Transverse colon (tissue), 4 donors: ENCODE results near the gene NR1D1. TPM values are rescaled to one million over a fixed set of nuclear protein-coding genes. Genes with fewer than 3 reads are reported as not detected.

Experiments
- DNase-seq: peaks from one replicate; pipeline ENCODE4 v3.0.0-alpha.2; 2019
- H3K27ac ChIP-seq, 4 donors: fragments of 200-600 bp; sonication (generic); 2 replicates each; pipeline ENCODE4 v1.5.1; 2016 to 2018; ENCODE audit warnings: inconsistent platforms in 4 of 4
- H3K27me3 ChIP-seq: fragments of 200-600 bp; sonication (generic); 2 replicates; pipeline ENCODE4 v1.5.1; 2017; ENCODE audit warnings: inconsistent platforms
- H3K36me3 ChIP-seq, 4 donors: fragments of 200-600 bp; sonication (generic); 2 replicates each; pipeline ENCODE4 v1.5.1; 2017 to 2019; ENCODE audit warnings: inconsistent platforms in 4 of 4
- H3K4me1 ChIP-seq, 4 donors: fragments of 200-600 bp; sonication (generic); 2 replicates each; pipeline ENCODE4 v1.5.1; 2017 to 2020; ENCODE audit warnings: inconsistent platforms in 4 of 4
- H3K4me3 ChIP-seq, 4 donors: fragments of 200-600 bp; sonication (generic); 1 replicate in 1 of 4; 2 replicates in 3 of 4; pipeline versions ENCODE4 v1.5.1 to v1.6.1; 2017 to 2019; ENCODE audit warnings: inconsistent platforms in 4 of 4
- H3K9me3 ChIP-seq, 2 donors: fragments of 200-600 bp; sonication (generic); 2 replicates each; pipeline ENCODE4 v1.5.1; 2017 to 2019; ENCODE audit warnings: inconsistent platforms in 2 of 2
- EP300 ChIP-seq: sonication (generic); formaldehyde crosslinking; IDR thresholded peaks from one replicate; pipeline ENCODE4 v1.6.1; 2017; ENCODE audit warnings: antibody characterized with exemption, low read depth
- POLR2A ChIP-seq: fragments of 450-650 bp; IDR thresholded peaks from one replicate; pipeline ENCODE4 v1.6.1; 2016; ENCODE audit warnings: antibody characterized with exemption, mild to moderate bottlenecking, moderate library complexity
- POLR2AphosphoS5 ChIP-seq, 3 donors: sonication (generic); formaldehyde crosslinking; IDR thresholded peaks; one replicate each; pipeline ENCODE4 v1.6.1; 2016; ENCODE audit warnings: antibody characterized with exemption in 3 of 3
- WGBS, 2 donors: methylation state at CpG; one replicate each; pipeline ENCODE4 v1.1.5; 2018; ENCODE audit warnings: low coverage in 1 of 2; 5-methylcytosine and 5-hydroxymethylcytosine counted together
- in situ Hi-C, 4 donors: fragments of 200-750 bp; cut with MboI; loops; one replicate each; pipeline versions ENCODE4 v1.15.0 to v1.15.1; 2017; ENCODE audit warnings: low sequenced_read_pairs in 3 of 4, low pct_ligation_motif_present in 1 of 4, low pct_unique_long_range_greater_than_20kb in 1 of 4
- intact Hi-C: fragments of 100-400 bp; cut with DNase I; formaldehyde crosslinking; loops from one replicate; pipeline ENCODE4 v1.15.1; 2023; ENCODE audit warnings: low total_unique reads
- total RNA-seq, 4 donors: library from RNA; depleted of rRNA; stranded (reverse); fragments of >200 nt; gene quantifications; one replicate each; pipeline ENCODE4 v1.1.0, GENCODE V29; 2016
- TF ChIP-seq, protein P1 (sequence below), 5 experiments: fragments of 200-600 bp in 3 of 5; fragments of 450-650 bp in 2 of 5; sonication (generic) in 3 of 5; IDR thresholded peaks; 1 replicate in 2 of 5; 2 replicates in 3 of 5; pipeline ENCODE4 v1.5.1; 2016 to 2017; ENCODE audit warnings: antibody characterized with exemption in 5 of 5, inconsistent platforms in 3 of 5, mild to moderate bottlenecking in 2 of 5, moderate library complexity in 1 of 5

NR1D1 gene
- total RNA-seq, 4 donors from 2014 or later: 4.8 to 18.0 (median 7.3) TPM

- Histone ChIP-seq H3K36me3 (no peaks in the 10 kb centered on the region), H3K27ac (peak overlapping the region; percentile 93 to 99 (median 96)), H3K4me1 (peaks cover 79 to 94% (median 90%) of the 10 kb centered on the region in 4 donors), H3K9me3 (no peaks in the 10 kb centered on the region), H3K4me3 (no peak overlapping the region), H3K27me3 (no peaks in the 10 kb centered on the region)
- TF ChIP-seq, protein P1, sequence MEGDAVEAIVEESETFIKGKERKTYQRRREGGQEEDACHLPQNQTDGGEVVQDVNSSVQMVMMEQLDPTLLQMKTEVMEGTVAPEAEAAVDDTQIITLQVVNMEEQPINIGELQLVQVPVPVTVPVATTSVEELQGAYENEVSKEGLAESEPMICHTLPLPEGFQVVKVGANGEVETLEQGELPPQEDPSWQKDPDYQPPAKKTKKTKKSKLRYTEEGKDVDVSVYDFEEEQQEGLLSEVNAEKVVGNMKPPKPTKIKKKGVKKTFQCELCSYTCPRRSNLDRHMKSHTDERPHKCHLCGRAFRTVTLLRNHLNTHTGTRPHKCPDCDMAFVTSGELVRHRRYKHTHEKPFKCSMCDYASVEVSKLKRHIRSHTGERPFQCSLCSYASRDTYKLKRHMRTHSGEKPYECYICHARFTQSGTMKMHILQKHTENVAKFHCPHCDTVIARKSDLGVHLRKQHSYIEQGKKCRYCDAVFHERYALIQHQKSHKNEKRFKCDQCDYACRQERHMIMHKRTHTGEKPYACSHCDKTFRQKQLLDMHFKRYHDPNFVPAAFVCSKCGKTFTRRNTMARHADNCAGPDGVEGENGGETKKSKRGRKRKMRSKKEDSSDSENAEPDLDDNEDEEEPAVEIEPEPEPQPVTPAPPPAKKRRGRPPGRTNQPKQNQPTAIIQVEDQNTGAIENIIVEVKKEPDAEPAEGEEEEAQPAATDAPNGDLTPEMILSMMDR (IDR thresholded peaks at IDR 0.05): no peak
- TF ChIP-seq EP300: no peak
- no peak for TF ChIP-seq POLR2AphosphoS5 (IDR thresholded peaks at IDR 0.05)
- TF ChIP-seq POLR2A: no peak
- in situ Hi-C loops: no loop called here
- DNase-seq: no peak
- WGBS, 2 donors: 43% methylated on average over 3 of the region's 3 CpGs; no CpG with 5 or more reads in 1 of the 2 donors
- intact Hi-C loops: loop anchor here (5.0 kb wide), 1 partner anchor 33 kb away; no protein-coding TSS in a partner anchor
These were observed 4.5 kb upstream of the NR1D1 start for GRCh38 chr17:40104594-40105486.

DNA sequence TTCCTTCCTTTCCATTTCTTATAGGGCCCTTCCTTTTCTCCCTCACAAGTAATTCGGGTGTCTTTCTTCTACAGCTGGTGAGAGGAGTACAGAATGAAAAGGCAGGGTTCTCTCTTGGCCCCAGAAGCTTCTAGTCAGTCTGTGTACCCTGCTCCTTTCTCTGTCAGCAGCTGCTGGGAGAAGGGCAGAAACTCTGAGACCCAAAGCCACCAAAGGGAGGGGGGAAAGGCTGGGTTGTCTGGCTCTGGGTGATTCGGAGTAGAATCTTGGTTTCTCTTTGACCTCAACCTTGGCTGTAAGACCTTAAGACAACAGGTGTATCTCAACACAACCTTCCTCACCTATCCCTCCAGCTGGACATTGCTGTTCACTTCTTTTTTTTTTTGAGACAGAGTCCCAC lies 3.3 kb upstream of the NR1D1 start:
- in situ Hi-C loops: no loop called here
- no peaks in the 10 kb centered on the region for H3K9me3 ChIP-seq
- 0 to 25% methylated on average over 1 to 2 of the region's 2 CpGs for WGBS, 2 donors
- intact Hi-C loops: no loop called here
- TF ChIP-seq EP300: no peak
- TF ChIP-seq POLR2A: no peak
- no peak for TF ChIP-seq POLR2AphosphoS5 (IDR thresholded peaks at IDR 0.05)
- TF ChIP-seq, protein P1 (IDR thresholded peaks at IDR 0.05): no peak
- H3K27ac ChIP-seq: peak overlapping the region; percentile 93 to 99 (median 96)
- H3K4me3 ChIP-seq: no peak overlapping the region
- H3K4me1 ChIP-seq: peaks cover 69 to 89% (median 80%) of the 10 kb centered on the region in 4 donors
- no peak for DNase-seq
- H3K36me3 ChIP-seq: no peaks in the 10 kb centered on the region
- no peaks in the 10 kb centered on the region for H3K27me3 ChIP-seq

DNA sequence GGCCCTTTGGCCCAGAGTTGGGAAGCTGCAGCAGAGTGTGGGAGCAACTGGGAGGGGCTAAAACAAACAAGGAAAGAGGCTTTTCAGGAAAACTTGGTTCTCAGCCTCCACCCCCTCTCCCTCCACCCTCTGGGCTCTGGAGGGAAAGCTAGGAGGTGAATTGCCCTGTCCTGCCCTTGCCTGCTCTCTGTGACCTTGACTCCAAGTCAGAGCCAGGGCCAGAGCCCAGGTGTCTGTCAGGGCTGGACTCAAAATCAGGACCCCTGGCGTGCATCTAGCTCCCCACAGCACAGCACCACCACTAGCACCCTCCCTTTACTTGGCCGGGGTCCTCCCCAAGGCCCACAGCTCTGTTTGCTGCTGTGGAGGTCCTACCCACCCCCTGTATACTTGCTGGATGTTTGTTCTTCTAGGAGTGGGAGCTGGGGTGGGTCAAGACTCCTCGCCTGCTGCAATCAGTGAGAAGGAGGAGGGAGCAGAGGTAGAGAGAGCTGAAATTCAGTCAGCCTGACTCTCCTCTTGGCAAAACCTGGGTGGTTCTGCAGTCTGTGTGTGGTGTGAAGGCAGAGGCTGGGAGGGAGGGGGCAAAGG lies 2.8 kb upstream of the NR1D1 start:
- WGBS, 2 donors: 30 to 43% methylated on average over 2 to 3 of the region's 3 CpGs
- intact Hi-C loops (no loop called here), in situ Hi-C loops (no loop called here)
- DNase-seq: no peak
- Histone ChIP-seq H3K4me1 (peaks cover 70 to 89% (median 80%) of the 10 kb centered on the region in 4 donors), H3K27ac (peak overlapping the region; percentile 93 to 99 (median 96)), H3K9me3 (no peaks in the 10 kb centered on the region), H3K4me3 (no peak overlapping the region), H3K36me3 (no peaks in the 10 kb centered on the region), H3K27me3 (no peaks in the 10 kb centered on the region)
- no peak for TF ChIP-seq POLR2AphosphoS5 (IDR thresholded peaks at IDR 0.05)
- TF ChIP-seq EP300: no peak
- TF ChIP-seq, protein P1 (IDR thresholded peaks at IDR 0.05): no peak
- TF ChIP-seq POLR2A: no peak
